ENCODE measurements around the gene TIGD2. TPM values are rescaled to one million over a fixed set of nuclear protein-coding genes. Genes with fewer than 3 reads are reported as not detected.

The TIGD2 gene
- total RNA-seq, 4 donors from 2014 or later, result 1.9 to 3.6 (median 2.0) TPM

GRCh38 chr4:89152972-89153371 lies 41.6 kb downstream of the TIGD2 start:
- TF ChIP-seq POLR2A (IDR thresholded peaks at IDR 0.05), result no peak
- TF ChIP-seq CTCF (IDR thresholded peaks at IDR 0.05), result no peak
- TF ChIP-seq EP300 (IDR thresholded peaks at IDR 0.05), result no peak
- Histone ChIP-seq H3K27me3 (no peaks in the 10 kb centered on the region), H3K9me3 (no peaks in the 10 kb centered on the region), H3K4me1 (no peaks in the 10 kb centered on the region), H3K36me3 (no peaks in the 10 kb centered on the region), H3K4me3 (no peak overlapping the region), H3K27ac (no peak overlapping the region)
- no peak for DNase-seq (ENCODE audit: low spot score in 2 of 2)
- WGBS, 2 donors, result 81 to 86% methylated on average over 2 of the region's 2 CpGs

GRCh38 chr4:89156174-89156914 lies 45.0 kb downstream of the TIGD2 start:
- H3K4me1 ChIP-seq, result no peaks in the 10 kb centered on the region
- H3K27me3 ChIP-seq, result no peaks in the 10 kb centered on the region
- no peak for DNase-seq (ENCODE audit: low spot score in 2 of 2)
- no peak overlapping the region for H3K4me3 ChIP-seq
- WGBS, 2 donors, result 87 to 88% methylated on average over 12 of the region's 12 CpGs
- no peak overlapping the region for H3K27ac ChIP-seq
- no peaks in the 10 kb centered on the region for H3K9me3 ChIP-seq
- TF ChIP-seq CTCF (IDR thresholded peaks at IDR 0.05) (no peak), EP300 (IDR thresholded peaks at IDR 0.05) (no peak)
- no peaks in the 10 kb centered on the region for H3K36me3 ChIP-seq

GRCh38 chr4:89157488-89158024 lies 46.2 kb downstream of the TIGD2 start:
- no peaks in the 10 kb centered on the region for H3K4me1 ChIP-seq
- no peaks in the 10 kb centered on the region for H3K27me3 ChIP-seq
- DNase-seq (ENCODE audit: low spot score in 2 of 2), result no peak
- no peak overlapping the region for H3K4me3 ChIP-seq
- 85 to 92% methylated on average over 7 of the region's 7 CpGs for WGBS, 2 donors
- TF ChIP-seq EP300 (IDR thresholded peaks at IDR 0.05) (no peak), CTCF (IDR thresholded peaks at IDR 0.05) (no peak), POLR2A (IDR thresholded peaks at IDR 0.05) (no peak)
- H3K36me3 ChIP-seq, result no peaks in the 10 kb centered on the region
- no peak overlapping the region for H3K27ac ChIP-seq
- H3K9me3 ChIP-seq, result no peaks in the 10 kb centered on the region

- H3K4me1 ChIP-seq, result no peaks in the 10 kb centered on the region
- no peaks in the 10 kb centered on the region for H3K27me3 ChIP-seq
- no peaks in the 10 kb centered on the region for H3K9me3 ChIP-seq
- WGBS, 2 donors, result 3% methylated on average over 2 of the region's 2 CpGs
- no peaks in the 10 kb centered on the region for H3K36me3 ChIP-seq
- no peak overlapping the region for H3K27ac ChIP-seq
- no peak for TF ChIP-seq POLR2A (IDR thresholded peaks at IDR 0.05)
- peak; percentile 60 to 74 (median 73) for TF ChIP-seq CTCF (IDR thresholded peaks at IDR 0.05)
- no peak overlapping the region for H3K4me3 ChIP-seq
- peak in 1 of 2 donors; percentile 9 for DNase-seq (ENCODE audit: low spot score in 2 of 2)
These were observed 47.7 kb downstream of the TIGD2 start for GRCh38 chr4:89158884-89159503.

GRCh38 chr4:89160806-89161205 lies 49.5 kb downstream of the TIGD2 start:
- no peak overlapping the region for H3K4me3 ChIP-seq
- no peaks in the 10 kb centered on the region for H3K36me3 ChIP-seq
- WGBS, 2 donors, result 74 to 78% methylated on average over 2 of the region's 2 CpGs
- TF ChIP-seq POLR2A (IDR thresholded peaks at IDR 0.05) (no peak), EP300 (IDR thresholded peaks at IDR 0.05) (no peak), CTCF (IDR thresholded peaks at IDR 0.05) (no peak)
- no peak for DNase-seq (ENCODE audit: low spot score in 2 of 2)
- no peaks in the 10 kb centered on the region for H3K27me3 ChIP-seq
- H3K9me3 ChIP-seq, result no peaks in the 10 kb centered on the region
- H3K27ac ChIP-seq, result no peak overlapping the region
- no peaks in the 10 kb centered on the region for H3K4me1 ChIP-seq
